ENCODE results near the gene INSYN2B.
A peak's percentile ranks its signal among the peaks of the same experiment; 100 is the strongest.

The INSYN2B gene

GRCh38 chr5:169980418-169981053 lies at the start of gene INSYN2B:
Gene INSYN2B, minus strand, starts transcription at chr5:169980495. Its CDS starts 96,597 bp downstream, at chr5:169883898.
- DNase-seq (ENCODE audit: low read depth in 2 of 2), result peak; percentile 6 to 7

GRCh38 chr5:170028124-170028523 lies 47.8 kb upstream of the INSYN2B start:
- no peak for DNase-seq (ENCODE audit: low read depth in 2 of 2)

DNA sequence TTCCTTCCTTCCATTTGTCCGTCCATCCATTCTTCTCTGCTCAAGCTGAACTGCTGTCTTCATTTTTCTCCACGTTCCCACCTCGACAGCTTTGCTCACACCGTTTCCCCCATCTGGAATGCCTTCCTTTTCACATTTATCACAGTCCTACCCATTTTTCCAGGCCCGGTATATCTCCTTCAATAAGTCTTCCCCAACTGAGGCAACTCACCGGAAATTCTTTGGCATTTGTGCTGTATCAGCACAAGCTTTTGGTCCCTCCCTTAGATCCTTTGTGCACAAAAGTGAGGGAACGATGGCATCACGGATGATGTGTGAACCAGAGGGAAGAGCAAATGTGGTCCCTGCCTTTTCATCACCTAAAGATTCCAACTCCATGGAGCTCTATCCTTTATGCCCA lies 45.6 kb upstream of the INSYN2B start:
- DNase-seq (ENCODE audit: low read depth in 2 of 2), result no peak

DNA sequence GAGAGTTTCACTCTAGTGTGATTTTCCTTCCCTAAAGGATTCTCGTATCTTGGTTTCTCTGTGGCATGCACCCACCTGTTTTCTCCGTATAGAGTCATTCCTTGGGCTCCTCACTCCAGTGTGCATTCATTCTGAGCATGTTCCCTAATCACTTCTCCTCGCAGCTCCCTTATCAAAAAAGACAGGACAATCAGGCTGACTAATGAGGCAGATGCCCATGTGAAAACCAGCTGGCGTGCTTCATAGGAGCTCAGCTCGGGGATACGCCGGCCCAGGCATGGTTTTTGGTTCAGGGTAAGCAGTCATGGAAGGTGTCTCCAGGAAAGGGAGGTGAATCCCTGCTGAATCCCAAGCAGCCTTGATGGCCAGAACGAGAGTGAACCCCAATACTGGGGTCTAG lies 41.2 kb upstream of the INSYN2B start:
- no peak for DNase-seq (ENCODE audit: low read depth in 2 of 2)

DNA sequence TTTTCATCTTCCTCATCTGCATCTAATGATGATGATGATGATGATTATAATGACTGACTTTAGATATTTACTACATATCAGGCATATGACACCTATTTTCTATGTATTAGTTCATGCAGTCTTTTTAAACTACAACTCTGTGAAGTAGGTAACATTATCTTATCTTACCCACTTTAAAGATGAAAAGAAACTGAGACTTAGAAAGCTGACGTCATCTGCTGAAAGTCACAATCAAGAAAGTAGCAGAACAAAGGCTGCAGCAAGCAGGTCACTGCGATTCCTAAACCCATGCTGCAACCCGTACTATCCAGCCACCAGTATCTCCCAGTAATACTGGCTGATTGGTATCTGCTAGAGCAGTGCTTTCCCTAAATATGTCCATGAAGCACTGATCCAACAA lies 40.1 kb upstream of the INSYN2B start:
- DNase-seq (ENCODE audit: low read depth in 2 of 2), result no peak

GRCh38 chr5:170012622-170013021 lies 32.3 kb upstream of the INSYN2B start:
- DNase-seq (ENCODE audit: low read depth in 2 of 2), result no peak

DNA sequence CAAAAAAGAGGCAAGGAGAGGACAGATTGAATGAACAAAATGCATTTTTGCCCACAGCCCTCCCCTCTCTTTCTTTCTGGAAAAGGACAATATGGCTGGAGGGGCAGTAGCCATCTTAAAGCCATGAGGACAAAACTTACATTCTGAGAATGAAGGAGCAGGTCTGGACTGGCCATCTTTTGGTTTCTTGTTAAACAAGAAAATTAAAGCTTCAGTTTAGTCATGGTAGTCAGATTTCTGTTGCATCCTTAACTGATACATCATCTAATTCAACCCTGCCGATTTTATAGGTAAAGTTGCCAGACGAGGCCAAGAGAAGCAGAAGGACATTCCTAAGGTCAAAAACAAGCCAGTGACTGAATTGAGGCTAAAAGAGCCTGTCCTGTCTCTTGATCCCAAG lies 31.5 kb upstream of the INSYN2B start:
- no peak for DNase-seq (ENCODE audit: low read depth in 2 of 2)

DNA sequence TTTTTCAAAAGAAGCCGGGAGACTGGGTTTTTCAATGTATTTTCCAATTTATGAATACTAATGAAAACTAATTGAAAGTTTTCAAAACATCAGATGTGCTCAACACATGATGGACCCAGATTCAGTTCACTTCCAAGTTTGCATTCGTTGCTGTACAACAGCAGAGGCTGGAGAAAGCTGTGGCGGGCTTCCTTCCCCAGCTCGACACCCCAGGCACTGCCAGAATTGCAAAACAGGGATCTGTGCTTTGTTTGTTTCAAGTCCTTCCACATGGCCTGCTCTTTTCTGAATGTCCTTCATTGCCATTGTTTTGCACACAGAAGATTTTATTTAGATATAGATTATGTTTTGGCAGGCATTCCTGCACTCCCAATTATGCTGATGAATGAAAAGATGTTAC lies 30.3 kb upstream of the INSYN2B start:
- DNase-seq (ENCODE audit: low read depth in 2 of 2), result no peak

DNA sequence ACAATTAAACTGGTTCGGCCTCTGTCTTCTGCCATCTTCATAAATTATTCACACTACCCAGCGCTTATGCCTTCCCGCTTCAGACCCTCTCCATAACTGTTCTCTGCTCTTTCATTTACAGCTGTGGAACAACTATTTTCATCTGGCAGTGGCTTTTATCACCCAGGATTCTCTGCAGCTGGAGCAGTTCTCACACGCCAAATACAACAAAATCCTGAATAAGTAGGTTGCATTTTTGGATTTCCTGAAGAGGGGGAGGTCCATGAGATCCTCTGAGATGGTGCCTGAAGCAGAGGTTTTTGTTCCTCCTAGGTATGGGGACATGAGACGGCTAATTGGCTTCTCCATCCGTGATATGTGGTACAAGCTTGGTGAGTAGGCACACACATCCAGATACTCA lies 28.1 kb upstream of the INSYN2B start:
- no peak for DNase-seq (ENCODE audit: low read depth in 2 of 2)

DNA sequence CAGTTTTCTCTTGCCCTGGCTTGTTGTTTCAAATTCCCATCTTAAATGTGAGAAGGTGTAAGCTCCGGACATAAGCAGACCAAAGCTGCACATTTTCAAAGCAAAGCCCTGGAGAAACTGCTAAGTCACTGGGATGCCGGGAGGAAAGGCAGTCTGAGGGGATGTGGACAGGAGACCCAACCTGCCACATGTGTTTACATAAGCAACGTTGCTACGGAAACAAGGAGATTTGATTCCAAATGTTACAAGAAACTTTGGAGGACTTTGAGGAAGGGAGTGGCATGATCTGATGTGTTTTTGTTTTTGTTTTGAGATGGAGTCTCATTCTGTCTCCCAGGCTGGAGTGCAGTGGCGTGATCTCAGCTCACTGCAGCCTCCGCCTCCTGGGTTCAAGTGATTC lies 25.7 kb upstream of the INSYN2B start:
- no peak for DNase-seq (ENCODE audit: low read depth in 2 of 2)

- DNase-seq (ENCODE audit: low read depth in 2 of 2), result no peak
These were observed 19.9 kb upstream of the INSYN2B start for GRCh38 chr5:170000155-170000554.

- no peak for DNase-seq (ENCODE audit: low read depth in 2 of 2)
These were observed 19.3 kb upstream of the INSYN2B start for GRCh38 chr5:169999621-170000020.

GRCh38 chr5:169997798-169998197 lies 17.5 kb upstream of the INSYN2B start:
- no peak for DNase-seq (ENCODE audit: low read depth in 2 of 2)

DNA sequence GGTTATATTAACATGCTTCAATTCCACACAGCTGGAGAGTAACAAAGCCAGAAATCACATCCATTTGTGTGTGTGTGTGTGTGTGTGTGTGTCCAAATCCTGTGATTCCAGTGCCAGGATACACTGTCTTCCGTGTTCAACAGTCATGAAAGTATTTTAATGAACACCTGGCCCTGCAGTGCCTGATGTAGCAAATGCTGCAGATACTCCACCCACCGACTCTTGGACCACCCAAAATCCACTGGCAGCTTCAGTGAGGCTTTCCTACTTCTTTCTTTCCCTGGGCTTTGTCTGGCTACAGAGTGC lies 13.1 kb upstream of the INSYN2B start:
- no peak for DNase-seq (ENCODE audit: low read depth in 2 of 2)

DNA sequence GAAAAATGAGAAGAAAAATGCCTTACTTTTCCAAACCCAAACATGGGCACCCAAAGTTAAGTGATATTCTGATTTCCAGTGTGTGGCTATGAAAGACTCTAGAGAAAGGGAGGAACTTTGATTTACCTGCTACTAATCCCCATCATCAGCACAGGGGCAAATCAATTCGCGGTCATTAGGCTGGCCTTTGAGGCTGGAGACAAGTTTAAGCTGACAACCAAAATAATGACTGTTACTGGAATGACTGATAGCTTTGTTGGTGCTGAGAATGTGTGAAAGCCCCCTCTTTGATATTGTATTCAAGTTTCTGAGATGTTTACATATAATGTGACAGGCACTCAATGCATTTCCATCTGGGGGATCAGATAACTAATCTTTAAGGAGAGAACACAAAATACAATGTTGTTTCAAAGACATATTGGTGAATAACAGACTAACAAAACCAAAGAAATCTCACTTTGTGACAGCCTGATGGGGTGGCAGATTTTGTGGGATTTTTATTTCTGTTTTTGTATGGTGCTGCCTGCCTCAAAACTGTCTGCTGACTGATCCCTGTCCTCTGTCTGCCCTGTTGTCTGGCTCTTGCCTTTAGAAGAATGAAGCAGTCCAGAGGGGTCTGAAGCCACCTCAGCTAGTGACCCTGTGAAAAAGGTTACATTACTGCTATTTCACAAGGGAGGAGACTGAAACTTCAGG lies 12.6 kb upstream of the INSYN2B start:
- DNase-seq (ENCODE audit: low read depth in 2 of 2), result no peak

- DNase-seq (ENCODE audit: low read depth in 2 of 2), result no peak
These were observed 11.0 kb upstream of the INSYN2B start for GRCh38 chr5:169991115-169991869.

GRCh38 chr5:169989365-169989764 lies 9.1 kb upstream of the INSYN2B start:
- DNase-seq (ENCODE audit: low read depth in 2 of 2), result no peak

DNA sequence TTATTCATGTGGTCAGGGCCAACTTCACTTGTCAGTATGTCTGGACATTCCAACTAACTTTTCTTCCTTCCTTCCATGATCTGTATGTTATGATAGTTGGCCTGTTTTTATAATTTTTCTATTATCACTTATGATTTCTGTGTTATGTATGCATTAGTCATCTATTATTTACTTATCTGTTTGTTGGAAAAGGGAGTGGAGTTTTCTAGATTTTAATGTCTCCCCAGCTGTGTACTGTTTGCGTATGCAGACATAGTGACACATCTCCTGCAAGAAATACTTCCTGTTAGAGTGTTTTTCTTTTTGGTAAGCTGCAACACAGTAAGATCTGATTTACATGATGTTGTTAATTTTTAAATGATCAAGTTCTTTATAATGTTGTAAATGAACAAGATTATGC lies 8.7 kb upstream of the INSYN2B start:
- DNase-seq (ENCODE audit: low read depth in 2 of 2), result no peak

DNA sequence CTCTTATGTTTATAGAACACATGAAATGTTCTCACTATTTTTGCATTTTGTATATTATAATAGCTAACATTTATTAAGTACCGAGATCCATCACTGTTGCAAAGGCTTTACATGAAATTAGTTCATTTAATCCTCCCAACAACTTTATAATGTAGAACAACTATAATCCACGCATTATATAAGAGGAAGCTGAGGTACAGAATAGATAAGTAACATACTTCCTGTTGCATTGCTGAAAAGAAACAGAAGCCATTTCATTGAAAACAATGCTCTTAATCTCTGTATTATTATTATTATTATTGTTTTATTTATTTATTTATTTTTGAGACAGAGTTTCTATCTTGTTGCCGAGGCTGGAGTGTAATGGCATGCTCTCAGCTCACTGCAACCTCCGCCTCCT lies 7.9 kb upstream of the INSYN2B start:
- no peak for DNase-seq (ENCODE audit: low read depth in 2 of 2)

- DNase-seq (ENCODE audit: low read depth in 2 of 2), result no peak
These were observed 424 bp downstream of the INSYN2B start for GRCh38 chr5:169979871-169980270.

DNA sequence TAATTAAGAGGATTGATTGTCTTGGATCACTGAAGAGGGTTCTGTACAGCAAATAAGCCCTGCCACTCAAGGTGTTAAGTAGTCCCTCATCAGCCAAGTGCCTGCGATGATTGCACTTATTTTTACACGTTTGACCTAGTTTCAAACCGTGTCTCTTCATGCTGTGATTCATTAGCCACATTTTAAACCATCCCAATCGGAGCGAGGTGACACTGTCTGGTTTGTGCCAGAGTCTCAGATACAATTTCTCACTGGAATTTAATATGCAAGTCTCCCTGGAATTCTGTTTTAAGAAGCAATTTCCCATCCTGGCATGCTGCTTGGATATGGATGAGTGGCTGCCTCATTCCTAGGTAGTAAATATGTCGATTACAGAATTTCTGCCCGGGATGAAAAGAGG lies 1.6 kb downstream of the INSYN2B start:
- DNase-seq (ENCODE audit: low read depth in 2 of 2), result no peak

GRCh38 chr5:169974121-169974770 lies 6.0 kb downstream of the INSYN2B start:
- DNase-seq (ENCODE audit: low read depth in 2 of 2), result no peak

GRCh38 chr5:169973056-169973455 lies 7.2 kb downstream of the INSYN2B start:
- no peak for DNase-seq (ENCODE audit: low read depth in 2 of 2)

Data from stimulated activated CD8-positive, alpha-beta memory T cell treated with anti-CD3 and anti-CD28 coated beads, Interleukin-2, amount 100 ng/mL, for 48 hours (primary cell).